ENCODE data around the gene STIP1.

Gene STIP1

DNA sequence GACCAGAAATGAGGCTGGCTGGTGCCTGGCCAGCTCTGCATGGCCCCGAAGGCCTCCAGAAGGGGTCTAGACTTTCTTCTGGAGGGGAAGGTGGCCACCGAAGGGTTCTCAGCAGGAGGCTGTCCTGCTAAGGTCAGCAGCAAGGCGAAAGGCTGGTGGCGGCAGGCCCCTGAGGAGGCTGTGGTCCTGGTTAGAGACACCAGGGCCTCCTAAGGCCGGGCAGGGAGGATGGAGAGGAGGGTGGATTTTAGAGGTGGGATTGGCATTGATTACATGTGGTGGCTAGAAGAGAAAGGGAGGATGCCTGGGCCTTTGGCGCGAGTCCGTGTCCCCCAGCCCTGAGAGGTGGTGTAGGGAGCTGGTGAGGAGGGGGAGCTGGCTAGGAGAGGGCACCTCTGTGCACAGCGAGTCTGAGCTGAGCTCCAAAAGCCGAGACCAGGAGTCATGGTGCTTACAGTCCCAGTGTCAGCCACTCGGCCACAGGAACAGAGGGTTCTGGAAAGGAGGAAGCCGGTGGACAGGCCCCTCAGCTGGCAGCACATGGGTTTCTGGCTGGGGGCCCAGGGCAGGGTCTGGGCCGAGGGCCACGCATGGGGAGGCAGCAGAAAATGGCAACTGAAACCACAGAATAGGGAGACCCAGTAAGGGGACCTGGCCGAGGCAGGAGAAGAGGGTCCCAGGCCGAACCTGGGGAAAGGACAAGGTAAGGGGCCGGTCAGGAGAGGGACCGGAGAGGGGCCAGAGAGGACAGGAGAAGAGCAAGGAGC, 23.0 kb downstream of the STIP1 start:
- no peaks in the 10 kb centered on the region for H3K27me3 ChIP-seq (ENCODE audit: control insufficient read depth in 2 of 2, insufficient read depth in 2 of 2, low read length in 2 of 2)
- peaks cover 24 to 26% of the 10 kb centered on the region in 2 donors for H3K4me1 ChIP-seq (ENCODE audit: control insufficient read depth in 2 of 2, insufficient read depth in 2 of 2, low read length in 2 of 2)
- H3K9ac ChIP-seq (ENCODE audit: low read depth in 1 of 2, low read length in 2 of 2): no peak overlapping the region
- no peak overlapping the region for H3K27ac ChIP-seq (ENCODE audit: low read depth in 2 of 2, low read length in 2 of 2)
- peaks cover 2 to 15% of the 10 kb centered on the region in 2 donors for H3K36me3 ChIP-seq (ENCODE audit: control insufficient read depth in 2 of 2, insufficient read depth in 2 of 2, low read length in 2 of 2)
- H3K4me3 ChIP-seq (ENCODE audit: low read length in 2 of 2): no peak overlapping the region
- H3K9me3 ChIP-seq (ENCODE audit: control insufficient read depth in 2 of 2, low read length in 2 of 2): no peaks in the 10 kb centered on the region

- H3K27ac ChIP-seq (ENCODE audit: low read depth in 2 of 2, low read length in 2 of 2): no peak overlapping the region
These were observed 23.5 kb downstream of the STIP1 start for GRCh38 chr11:64209563-64209843.

DNA sequence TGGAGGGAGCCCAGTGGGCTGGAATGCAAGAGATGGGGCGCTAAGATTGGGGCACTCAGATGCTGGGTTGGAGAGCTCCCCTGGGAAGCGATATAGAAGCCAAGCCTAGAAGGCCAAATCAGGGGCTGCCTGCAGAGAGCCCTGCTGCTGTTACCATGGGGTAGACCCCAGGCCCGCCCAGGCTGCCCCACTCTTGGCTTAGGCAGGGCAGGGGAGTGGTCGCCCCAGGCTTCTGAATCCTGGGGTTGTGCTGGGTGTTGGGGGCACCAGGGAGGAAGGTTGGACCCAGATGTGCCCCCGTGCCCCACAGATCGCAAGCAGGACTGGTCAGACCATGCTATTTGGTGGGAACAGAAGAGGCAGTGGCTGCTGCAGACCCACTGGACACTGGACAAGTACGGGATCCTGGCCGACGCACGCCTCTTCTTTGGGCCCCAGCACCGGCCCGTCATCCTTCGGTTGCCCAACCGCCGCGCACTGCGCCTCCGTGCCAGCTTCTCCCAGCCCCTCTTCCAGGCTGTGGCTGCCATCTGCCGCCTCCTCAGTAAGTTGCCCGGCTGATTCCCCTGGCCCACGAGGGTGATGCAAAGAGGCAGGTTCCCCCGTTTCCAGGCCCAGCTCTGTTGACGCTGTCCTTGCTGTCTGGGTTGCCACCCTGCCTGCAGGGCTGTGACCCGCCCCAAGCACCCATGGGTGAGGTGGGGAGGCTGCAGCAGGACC, 24.5 kb downstream of the STIP1 start:
- Histone ChIP-seq H3K4me3 (ENCODE audit: low read length in 2 of 2) (no peak overlapping the region), H3K27ac (ENCODE audit: low read depth in 2 of 2, low read length in 2 of 2) (no peak overlapping the region), H3K9me3 (ENCODE audit: control insufficient read depth in 2 of 2, low read length in 2 of 2) (no peaks in the 10 kb centered on the region), H3K36me3 (ENCODE audit: control insufficient read depth in 2 of 2, insufficient read depth in 2 of 2, low read length in 2 of 2) (peaks cover 0 to 13% of the 10 kb centered on the region in 2 donors), H3K27me3 (ENCODE audit: control insufficient read depth in 2 of 2, insufficient read depth in 2 of 2, low read length in 2 of 2) (no peaks in the 10 kb centered on the region), H3K9ac (ENCODE audit: low read depth in 1 of 2, low read length in 2 of 2) (no peak overlapping the region), H3K4me1 (ENCODE audit: control insufficient read depth in 2 of 2, insufficient read depth in 2 of 2, low read length in 2 of 2) (peaks cover 18 to 21% of the 10 kb centered on the region in 2 donors)

More at GRCh38 chr11:64209563-64209843, 23.5 kb downstream of the STIP1 start:
- Histone ChIP-seq H3K4me3 (ENCODE audit: low read length in 2 of 2) (no peak overlapping the region), H3K36me3 (ENCODE audit: control insufficient read depth in 2 of 2, insufficient read depth in 2 of 2, low read length in 2 of 2) (peaks cover 0 to 11% of the 10 kb centered on the region in 2 donors), H3K9ac (ENCODE audit: low read depth in 1 of 2, low read length in 2 of 2) (no peak overlapping the region), H3K4me1 (ENCODE audit: control insufficient read depth in 2 of 2, insufficient read depth in 2 of 2, low read length in 2 of 2) (peaks cover 24 to 26% of the 10 kb centered on the region in 2 donors), H3K27me3 (ENCODE audit: control insufficient read depth in 2 of 2, insufficient read depth in 2 of 2, low read length in 2 of 2) (no peaks in the 10 kb centered on the region), H3K9me3 (ENCODE audit: control insufficient read depth in 2 of 2, low read length in 2 of 2) (no peaks in the 10 kb centered on the region)

GRCh38 chr11:64211181-64211872, 25.4 kb downstream of the STIP1 start:
- no peaks in the 10 kb centered on the region for H3K9me3 ChIP-seq (ENCODE audit: control insufficient read depth in 2 of 2, low read length in 2 of 2)
- H3K36me3 ChIP-seq (ENCODE audit: control insufficient read depth in 2 of 2, insufficient read depth in 2 of 2, low read length in 2 of 2): peaks cover 0 to 13% of the 10 kb centered on the region in 2 donors
- H3K9ac ChIP-seq (ENCODE audit: low read depth in 1 of 2, low read length in 2 of 2): no peak overlapping the region

GRCh38 chr11:64216879-64217278, 30.9 kb downstream of the STIP1 start:
- Histone ChIP-seq H3K9me3 (ENCODE audit: control insufficient read depth in 2 of 2, low read length in 2 of 2) (no peaks in the 10 kb centered on the region), H3K4me3 (ENCODE audit: low read length in 2 of 2) (no peak overlapping the region), H3K4me1 (ENCODE audit: control insufficient read depth in 2 of 2, insufficient read depth in 2 of 2, low read length in 2 of 2) (peaks cover 0 to 2% of the 10 kb centered on the region in 2 donors), H3K27ac (ENCODE audit: low read depth in 2 of 2, low read length in 2 of 2) (no peak overlapping the region), H3K9ac (ENCODE audit: low read depth in 1 of 2, low read length in 2 of 2) (no peak overlapping the region), H3K27me3 (ENCODE audit: control insufficient read depth in 2 of 2, insufficient read depth in 2 of 2, low read length in 2 of 2) (no peaks in the 10 kb centered on the region), H3K36me3 (ENCODE audit: control insufficient read depth in 2 of 2, insufficient read depth in 2 of 2, low read length in 2 of 2) (peaks cover 13 to 21% of the 10 kb centered on the region in 2 donors)

More at GRCh38 chr11:64211181-64211872, 25.4 kb downstream of the STIP1 start:
- no peak overlapping the region for H3K4me3 ChIP-seq (ENCODE audit: low read length in 2 of 2)
- peaks cover 11 to 12% of the 10 kb centered on the region in 2 donors for H3K4me1 ChIP-seq (ENCODE audit: control insufficient read depth in 2 of 2, insufficient read depth in 2 of 2, low read length in 2 of 2)
- no peaks in the 10 kb centered on the region for H3K27me3 ChIP-seq (ENCODE audit: control insufficient read depth in 2 of 2, insufficient read depth in 2 of 2, low read length in 2 of 2)
- H3K27ac ChIP-seq (ENCODE audit: low read depth in 2 of 2, low read length in 2 of 2): no peak overlapping the region

GRCh38 chr11:64218628-64219353, 32.8 kb downstream of the STIP1 start:
- no peak overlapping the region for H3K27ac ChIP-seq (ENCODE audit: low read depth in 2 of 2, low read length in 2 of 2)
- no peaks in the 10 kb centered on the region for H3K27me3 ChIP-seq (ENCODE audit: control insufficient read depth in 2 of 2, insufficient read depth in 2 of 2, low read length in 2 of 2)
- peaks cover 13 to 15% of the 10 kb centered on the region in 2 donors for H3K36me3 ChIP-seq (ENCODE audit: control insufficient read depth in 2 of 2, insufficient read depth in 2 of 2, low read length in 2 of 2)
- no peaks in the 10 kb centered on the region for H3K9me3 ChIP-seq (ENCODE audit: control insufficient read depth in 2 of 2, low read length in 2 of 2)
- peaks cover 0 to 2% of the 10 kb centered on the region in 2 donors for H3K4me1 ChIP-seq (ENCODE audit: control insufficient read depth in 2 of 2, insufficient read depth in 2 of 2, low read length in 2 of 2)
- H3K9ac ChIP-seq (ENCODE audit: low read depth in 1 of 2, low read length in 2 of 2): no peak overlapping the region
- no peak overlapping the region for H3K4me3 ChIP-seq (ENCODE audit: low read length in 2 of 2)

- no peak overlapping the region for H3K9ac ChIP-seq (ENCODE audit: low read depth in 1 of 2, low read length in 2 of 2)
- H3K27ac ChIP-seq (ENCODE audit: low read depth in 2 of 2, low read length in 2 of 2): no peak overlapping the region
- H3K27me3 ChIP-seq (ENCODE audit: control insufficient read depth in 2 of 2, insufficient read depth in 2 of 2, low read length in 2 of 2): no peaks in the 10 kb centered on the region
- H3K4me1 ChIP-seq (ENCODE audit: control insufficient read depth in 2 of 2, insufficient read depth in 2 of 2, low read length in 2 of 2): peaks cover 0 to 2% of the 10 kb centered on the region in 2 donors
- H3K36me3 ChIP-seq (ENCODE audit: control insufficient read depth in 2 of 2, insufficient read depth in 2 of 2, low read length in 2 of 2): peaks cover 13 to 18% of the 10 kb centered on the region in 2 donors
- no peaks in the 10 kb centered on the region for H3K9me3 ChIP-seq (ENCODE audit: control insufficient read depth in 2 of 2, low read length in 2 of 2)
- H3K4me3 ChIP-seq (ENCODE audit: low read length in 2 of 2): no peak overlapping the region
These were observed 33.3 kb downstream of the STIP1 start for GRCh38 chr11:64219354-64219684.

DNA sequence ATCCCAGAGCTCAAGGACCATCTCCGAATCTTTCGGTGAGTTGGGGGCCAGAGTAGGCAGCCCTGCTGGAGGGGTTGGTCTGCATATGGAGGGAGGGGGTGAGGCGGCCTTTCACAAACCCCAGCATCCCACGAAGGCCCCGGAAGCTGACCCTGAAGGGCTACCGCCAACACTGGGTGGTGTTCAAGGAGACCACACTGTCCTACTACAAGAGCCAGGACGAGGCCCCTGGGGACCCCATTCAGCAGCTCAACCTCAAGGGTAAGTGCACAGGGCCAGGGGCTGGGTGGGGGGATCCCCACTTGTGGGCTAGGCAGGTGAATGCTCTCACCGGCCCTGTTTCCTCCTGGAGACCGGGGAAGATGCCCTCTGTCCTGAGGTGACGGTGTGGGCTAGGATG, 33.8 kb downstream of the STIP1 start:
- H3K9ac ChIP-seq (ENCODE audit: low read depth in 1 of 2, low read length in 2 of 2): no peak overlapping the region
- no peaks in the 10 kb centered on the region for H3K9me3 ChIP-seq (ENCODE audit: control insufficient read depth in 2 of 2, low read length in 2 of 2)
- peaks cover 13 to 18% of the 10 kb centered on the region in 2 donors for H3K36me3 ChIP-seq (ENCODE audit: control insufficient read depth in 2 of 2, insufficient read depth in 2 of 2, low read length in 2 of 2)
- no peak overlapping the region for H3K4me3 ChIP-seq (ENCODE audit: low read length in 2 of 2)
- H3K4me1 ChIP-seq (ENCODE audit: control insufficient read depth in 2 of 2, insufficient read depth in 2 of 2, low read length in 2 of 2): peaks cover 1 to 2% of the 10 kb centered on the region in 2 donors
- H3K27ac ChIP-seq (ENCODE audit: low read depth in 2 of 2, low read length in 2 of 2): no peak overlapping the region
- H3K27me3 ChIP-seq (ENCODE audit: control insufficient read depth in 2 of 2, insufficient read depth in 2 of 2, low read length in 2 of 2): no peaks in the 10 kb centered on the region

DNA sequence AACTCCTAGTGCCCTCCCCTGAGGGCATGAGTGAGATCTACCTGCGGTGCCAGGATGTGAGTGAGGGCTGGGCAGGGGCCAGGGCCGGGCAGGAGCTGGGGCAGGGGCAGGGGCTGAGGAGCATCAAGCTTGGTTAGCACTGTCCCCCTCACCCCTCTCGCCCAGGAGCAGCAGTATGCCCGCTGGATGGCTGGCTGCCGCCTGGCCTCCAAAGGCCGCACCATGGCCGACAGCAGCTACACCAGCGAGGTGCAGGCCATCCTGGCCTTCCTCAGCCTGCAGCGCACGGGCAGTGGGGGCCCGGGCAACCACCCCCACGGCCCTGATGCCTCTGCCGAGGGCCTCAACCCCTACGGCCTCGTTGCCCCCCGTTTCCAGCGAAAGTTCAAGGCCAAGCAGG, 34.3 kb downstream of the STIP1 start:
- Histone ChIP-seq H3K4me1 (ENCODE audit: control insufficient read depth in 2 of 2, insufficient read depth in 2 of 2, low read length in 2 of 2) (peaks cover 5 to 6% of the 10 kb centered on the region in 2 donors), H3K4me3 (ENCODE audit: low read length in 2 of 2) (no peak overlapping the region), H3K27ac (ENCODE audit: low read depth in 2 of 2, low read length in 2 of 2) (no peak overlapping the region), H3K9ac (ENCODE audit: low read depth in 1 of 2, low read length in 2 of 2) (no peak overlapping the region), H3K9me3 (ENCODE audit: control insufficient read depth in 2 of 2, low read length in 2 of 2) (no peaks in the 10 kb centered on the region), H3K36me3 (ENCODE audit: control insufficient read depth in 2 of 2, insufficient read depth in 2 of 2, low read length in 2 of 2) (peaks cover 13 to 15% of the 10 kb centered on the region in 2 donors), H3K27me3 (ENCODE audit: control insufficient read depth in 2 of 2, insufficient read depth in 2 of 2, low read length in 2 of 2) (no peaks in the 10 kb centered on the region)

Data from mucosa of rectum (tissue), 2 donors.